ENCODE data around the gene TCF4.

GRCh38 chr18:55337908-55338521, 250.0 kb downstream of the TCF4 start:
- TF ChIP-seq EZH2phosphoT487 (IDR thresholded peaks at IDR 0.05; ENCODE audit: borderline replicate concordance): no peak
- no peak for TF ChIP-seq CTCF (conservative IDR thresholded peaks at IDR 0.05; ENCODE audit: low read length)

Data from Loucy (cell line).